GM10248 (cell line): ENCODE measurements around the gene HMGCR.

Source experiments
- CTCF ChIA-PET: fragments of 300-600 bp; sonication (Branson Sonifier 250); formaldehyde crosslinking; extraction: SDS; loops from one replicate; lab custom pipeline; 2021; ENCODE audit warnings: antibody characterized with exemption; lab: Yijun Ruan, JAX
- POLR2A ChIA-PET: fragments of 350-650 bp; sonication (Branson Sonifier 250); formaldehyde crosslinking; extraction: SDS; loops from one replicate; lab custom pipeline; 2020; ENCODE audit warnings: antibody characterized with exemption; lab: Yijun Ruan, JAX
- DNase-seq: peaks from one replicate; pipeline ENCODE4 v3.0.0; 2012; ENCODE audit errors: extremely low spot score
- CTCF ChIP-seq: IDR thresholded peaks from 2 replicates; pipeline ENCODE4 v1.5.1; 2012; ENCODE audit warnings: mild to moderate bottlenecking, low read depth; ENCODE audit errors: extremely low read depth, missing control alignments, control extremely low read depth

The HMGCR gene

GRCh38 chr5:75373862-75374261, 36.8 kb downstream of the HMGCR start:
- no peak for TF ChIP-seq CTCF
- no peak for DNase-seq
- CTCF ChIA-PET, result interaction anchor here (2.9 kb wide), 1 partner anchor 13 kb away, joined by 7 read pairs; no protein-coding TSS in a partner anchor
- POLR2A ChIA-PET, result no interaction called here

GRCh38 chr5:75374394-75374814, 37.4 kb downstream of the HMGCR start:
- CTCF ChIA-PET, result interaction anchor here (1.1 to 2.9 kb wide), 2 partner anchors 12 to 13 kb away, joined by 3 to 7 read pairs; no protein-coding TSS in a partner anchor
- POLR2A ChIA-PET, result no interaction called here
- DNase-seq, result no peak
- no peak for TF ChIP-seq CTCF

DNA sequence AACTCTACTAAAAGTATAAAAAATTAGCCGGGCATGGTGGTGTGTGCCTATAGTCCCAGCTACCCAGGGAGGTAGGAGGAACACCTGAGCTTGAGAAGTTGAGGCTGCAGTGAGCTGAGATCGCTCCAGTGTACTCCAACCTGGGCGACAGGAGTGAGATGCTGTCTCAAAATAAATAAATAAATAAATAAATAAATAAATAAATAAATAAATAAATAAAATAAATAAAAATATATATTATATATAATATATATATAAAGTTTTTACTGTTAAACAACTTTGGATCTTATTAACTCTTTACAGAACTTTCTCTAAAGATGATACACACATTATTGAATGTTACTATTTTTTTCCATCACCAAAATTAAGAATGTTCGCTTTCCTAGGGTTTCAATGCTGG, 38.4 kb downstream of the HMGCR start:
- no peak for TF ChIP-seq CTCF
- ChIA-PET POLR2A (no interaction called here), CTCF (interaction anchor here (0.9 to 2.9 kb wide), 6 partner anchors 9 to 222 kb away, joined by 3 to 7 read pairs (median 4); no protein-coding TSS in a partner anchor)
- no peak for DNase-seq

DNA sequence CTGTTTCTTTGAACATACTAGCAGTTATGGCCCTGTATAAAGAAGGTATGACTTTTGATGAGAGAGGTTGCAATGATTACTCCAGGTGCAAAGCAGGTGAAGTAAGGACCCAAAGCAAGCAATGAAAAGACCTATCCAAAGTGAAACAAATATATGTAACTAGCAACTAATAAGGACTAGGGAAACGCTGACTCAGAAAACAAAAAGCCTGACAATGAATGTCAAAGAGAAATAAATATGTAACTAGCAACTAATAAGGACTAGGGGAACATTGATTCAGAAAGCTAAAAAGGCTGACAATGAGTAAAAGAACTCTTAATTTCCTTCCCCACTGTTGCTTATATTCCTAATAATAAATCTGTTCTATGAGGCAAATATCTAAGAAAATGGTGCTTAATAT, 43.1 kb downstream of the HMGCR start:
- CTCF ChIA-PET, result no interaction called here
- no peak for TF ChIP-seq CTCF
- no peak for DNase-seq
- POLR2A ChIA-PET, result no interaction called here

DNA sequence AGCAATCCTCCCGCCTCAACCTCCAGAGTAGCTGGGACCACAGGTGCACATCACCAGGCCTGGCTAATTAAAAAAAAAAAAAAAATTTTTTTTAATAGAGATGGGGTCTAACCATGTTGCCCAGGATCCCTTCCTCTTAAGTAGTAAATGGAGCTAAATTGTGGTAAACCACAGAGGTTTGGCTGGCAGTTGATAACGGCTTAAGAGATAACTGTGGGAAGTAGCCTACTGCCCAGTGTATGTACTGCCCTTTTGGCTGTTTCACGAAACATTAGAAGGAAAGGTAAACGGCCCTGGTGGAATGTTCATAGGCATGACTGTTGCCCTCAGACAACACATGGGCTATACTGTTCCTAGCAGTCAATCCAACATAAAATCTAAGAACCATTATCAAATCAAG, 44.4 kb downstream of the HMGCR start:
- TF ChIP-seq CTCF, result no peak
- CTCF ChIA-PET, result interaction anchor here (0.8 to 1.1 kb wide), 3 partner anchors 29 to 187 kb away, joined by 3 read pairs; no protein-coding TSS in a partner anchor
- DNase-seq, result no peak
- POLR2A ChIA-PET, result no interaction called here

DNA sequence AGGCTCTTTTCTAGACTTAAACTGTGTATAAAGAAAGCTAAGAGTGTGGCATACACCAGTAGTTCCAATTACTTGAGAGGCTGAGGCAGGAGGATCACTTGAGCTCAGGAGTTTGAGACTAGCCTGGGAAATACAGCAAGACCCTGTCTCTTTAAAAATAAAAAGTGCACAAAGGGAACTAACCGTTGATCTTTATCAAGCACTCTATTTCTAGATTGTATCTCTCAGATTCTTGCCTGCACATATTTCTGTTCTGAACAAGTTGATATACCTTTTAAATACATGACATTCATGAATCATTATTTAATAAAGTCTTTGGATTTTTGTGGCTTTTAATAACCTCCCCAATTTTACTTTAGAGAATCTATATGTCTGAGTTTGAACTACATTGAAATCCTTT, 47.2 kb downstream of the HMGCR start:
- CTCF ChIA-PET, result interaction anchor here (0.6 to 0.8 kb wide), 2 partner anchors 19 to 31 kb away, joined by 3 read pairs; no protein-coding TSS in a partner anchor
- DNase-seq, result no peak
- no peak for TF ChIP-seq CTCF
- POLR2A ChIA-PET, result no interaction called here

DNA sequence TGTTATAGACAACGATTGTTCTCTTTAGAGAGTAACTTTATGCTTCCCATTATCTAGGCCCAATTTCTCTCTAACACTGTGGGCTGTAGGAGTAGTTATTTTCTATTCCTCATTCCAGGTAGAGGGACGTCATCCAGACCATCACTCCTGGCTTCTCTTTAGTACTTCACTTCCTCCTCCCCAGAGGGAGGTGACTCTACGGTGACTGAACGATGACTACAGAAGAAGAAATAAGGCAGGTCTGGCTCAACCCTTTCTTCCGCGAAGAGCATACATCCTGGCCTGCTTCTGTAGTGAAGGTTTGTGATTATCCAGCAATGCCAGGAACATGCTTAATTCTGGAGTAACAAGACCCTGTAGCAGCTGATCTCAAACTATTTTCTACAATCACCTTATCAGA, 50.8 kb downstream of the HMGCR start:
- no peak for DNase-seq
- ChIA-PET POLR2A (no interaction called here), CTCF (interaction anchor here (1.5 kb wide), 1 partner anchor 27 kb away, joined by 7 read pairs; no protein-coding TSS in a partner anchor)
- no peak for TF ChIP-seq CTCF
